ENCODE measurements around the gene SMOC2.

The SMOC2 gene

GRCh38 chr6:168576388-168576787 lies 135.4 kb downstream of the SMOC2 start:
- no peak for DNase-seq (ENCODE audit: low read depth)

DNA sequence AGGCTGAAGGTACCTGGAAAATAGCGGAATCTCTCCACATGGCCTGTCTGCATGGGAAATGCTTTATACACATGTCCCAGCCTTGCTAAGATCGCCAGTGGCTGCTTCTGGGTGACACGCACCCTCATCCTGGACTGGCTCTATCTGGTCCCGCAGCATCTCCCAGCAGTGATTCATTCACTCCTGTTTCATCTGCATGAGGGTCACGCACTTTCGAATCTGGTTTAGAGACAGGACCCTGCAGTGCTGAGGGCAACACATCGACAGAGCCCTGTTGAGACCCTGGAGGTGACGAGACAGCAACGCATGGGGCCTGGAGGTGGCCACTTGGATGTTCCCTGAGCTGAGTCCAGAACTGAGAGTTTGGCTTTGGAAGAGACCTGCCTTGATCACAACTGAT lies 136.5 kb downstream of the SMOC2 start:
- no peak for DNase-seq (ENCODE audit: low read depth)

- DNase-seq (ENCODE audit: low read depth): no peak
Measured at GRCh38 chr6:168578036-168578435, 137.1 kb downstream of the SMOC2 start.

DNA sequence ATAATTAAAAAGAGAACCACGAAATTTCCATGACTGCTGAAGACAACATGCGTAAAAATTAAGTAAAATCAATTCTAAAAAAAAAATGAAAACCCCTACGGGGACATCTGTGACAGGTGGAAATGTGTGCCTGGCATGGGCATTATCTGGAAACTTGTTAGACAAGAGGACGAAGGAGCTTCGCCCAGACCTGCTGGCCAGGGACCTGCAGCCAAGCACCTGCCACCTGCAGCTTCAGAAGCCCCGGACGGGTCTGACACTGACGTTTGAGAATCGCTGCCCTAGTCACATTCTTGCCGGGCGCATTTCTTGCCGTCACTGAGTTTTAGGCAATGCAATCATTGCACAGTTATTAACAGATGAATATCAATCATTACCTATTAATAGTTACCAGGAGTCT lies 140.3 kb downstream of the SMOC2 start:
- no peak for DNase-seq (ENCODE audit: low read depth)

DNA sequence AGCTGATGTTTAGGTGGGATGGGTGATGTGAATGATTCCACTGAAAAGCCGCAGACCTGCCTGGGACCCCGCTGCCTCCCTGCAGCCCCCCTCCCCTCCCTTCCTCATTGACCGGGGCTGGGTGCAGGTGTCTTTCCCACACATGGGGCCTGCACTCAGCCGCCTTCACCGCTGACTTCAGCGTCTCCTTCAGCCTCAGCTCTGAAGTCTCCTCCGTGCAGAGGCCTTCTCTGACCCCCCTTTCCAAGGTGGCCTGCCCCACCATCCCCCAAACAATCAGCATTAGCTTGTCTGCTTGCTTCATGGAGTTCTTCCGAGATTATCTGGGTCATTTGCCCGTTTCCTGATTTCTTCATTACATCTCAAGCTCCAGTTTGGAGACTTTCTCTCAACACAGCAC lies 140.7 kb downstream of the SMOC2 start:
- no peak for DNase-seq (ENCODE audit: low read depth)

DNA sequence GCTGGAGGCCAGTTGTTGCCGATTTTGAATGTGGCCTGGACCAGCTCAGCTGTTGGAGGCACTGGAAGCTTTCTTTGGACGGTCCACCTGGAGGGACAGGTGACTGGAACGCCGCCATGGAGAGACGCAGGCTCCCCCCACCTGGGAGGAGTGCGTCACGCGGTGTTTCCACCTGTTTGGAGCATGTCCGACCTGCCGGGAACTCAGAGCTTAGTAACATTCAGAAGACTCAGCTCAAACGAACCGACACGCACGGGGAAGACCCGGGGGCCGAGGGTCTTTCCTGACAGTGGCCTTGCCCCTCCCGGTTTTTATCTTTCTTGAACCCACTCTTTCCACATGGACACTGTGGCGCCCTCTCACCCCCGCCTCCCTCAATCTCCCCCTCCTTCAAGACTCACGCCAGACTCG lies 141.6 kb downstream of the SMOC2 start:
- no peak for DNase-seq (ENCODE audit: low read depth)

GRCh38 chr6:168583126-168583525 lies 142.1 kb downstream of the SMOC2 start:
- DNase-seq (ENCODE audit: low read depth): no peak

- no peak for DNase-seq (ENCODE audit: low read depth)
Measured at GRCh38 chr6:168583821-168584220, 142.8 kb downstream of the SMOC2 start.

DNA sequence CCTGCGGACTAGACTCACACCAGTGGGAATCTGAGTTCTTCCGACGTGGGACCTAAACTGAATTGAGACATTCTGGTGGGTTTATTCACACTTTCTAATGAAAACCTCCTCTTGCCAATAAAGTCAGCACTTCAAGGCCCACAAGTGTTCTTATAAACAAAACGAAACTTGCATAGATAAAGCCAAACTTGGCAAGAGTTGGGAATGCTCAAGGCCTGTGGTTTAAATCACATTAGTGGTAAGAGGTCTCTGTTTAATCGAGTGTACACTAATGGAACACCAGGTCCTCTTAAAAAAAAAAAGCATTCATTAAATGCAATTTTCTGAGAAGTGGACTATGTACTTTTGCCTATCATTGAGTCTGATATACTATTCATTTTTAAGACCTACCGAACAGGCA lies 143.3 kb downstream of the SMOC2 start:
- no peak for DNase-seq (ENCODE audit: low read depth)

DNA sequence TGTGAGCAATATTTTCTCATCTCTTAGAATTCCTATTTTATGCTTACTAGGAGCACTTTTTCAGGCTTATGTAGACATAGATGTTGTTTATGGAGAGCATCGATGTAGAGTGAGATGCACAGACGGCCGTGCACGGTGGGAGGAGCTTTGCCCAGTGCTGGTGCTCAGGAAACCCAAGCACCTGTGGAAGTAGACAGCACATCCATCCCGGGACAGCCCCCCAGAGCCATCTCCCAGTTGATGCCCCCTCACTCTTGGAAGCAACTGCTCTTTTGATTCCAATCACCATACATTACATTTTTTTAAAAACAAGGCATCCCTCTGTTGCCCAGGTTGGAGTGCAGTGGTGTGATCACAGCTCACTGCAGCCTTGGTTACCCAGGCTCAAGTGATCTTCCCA lies 143.7 kb downstream of the SMOC2 start:
- DNase-seq (ENCODE audit: low read depth): no peak

- no peak for DNase-seq (ENCODE audit: low read depth)
Measured at GRCh38 chr6:168585441-168585840, 144.5 kb downstream of the SMOC2 start.

- no peak for DNase-seq (ENCODE audit: low read depth)
Measured at GRCh38 chr6:168589275-168589674, 148.3 kb downstream of the SMOC2 start.

- DNase-seq (ENCODE audit: low read depth): no peak
Measured at GRCh38 chr6:168590406-168590805, 149.4 kb downstream of the SMOC2 start.

DNA sequence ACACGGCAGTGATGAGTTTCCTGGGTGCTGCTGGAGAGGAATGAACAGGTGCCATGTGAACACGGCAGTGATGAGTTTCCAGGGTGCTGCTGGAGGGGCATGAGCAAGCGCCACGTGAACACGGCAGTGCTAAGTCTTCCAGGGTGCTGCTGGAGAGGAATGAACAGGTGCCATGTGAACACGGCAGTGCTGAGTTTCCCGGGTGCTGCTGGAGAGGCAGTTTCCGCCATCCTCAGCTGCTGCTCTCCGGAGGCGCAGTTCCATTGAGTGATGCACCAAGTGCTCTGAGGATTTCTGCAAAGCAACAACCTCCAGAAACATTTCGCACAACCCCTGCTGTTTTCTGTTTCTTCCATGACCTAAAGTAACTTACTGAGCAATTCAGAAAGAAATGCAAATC lies 155.4 kb downstream of the SMOC2 start:
- no peak for DNase-seq (ENCODE audit: low read depth)

- no peak for DNase-seq (ENCODE audit: low read depth)
Measured at GRCh38 chr6:168597471-168597875, 156.5 kb downstream of the SMOC2 start.

DNA sequence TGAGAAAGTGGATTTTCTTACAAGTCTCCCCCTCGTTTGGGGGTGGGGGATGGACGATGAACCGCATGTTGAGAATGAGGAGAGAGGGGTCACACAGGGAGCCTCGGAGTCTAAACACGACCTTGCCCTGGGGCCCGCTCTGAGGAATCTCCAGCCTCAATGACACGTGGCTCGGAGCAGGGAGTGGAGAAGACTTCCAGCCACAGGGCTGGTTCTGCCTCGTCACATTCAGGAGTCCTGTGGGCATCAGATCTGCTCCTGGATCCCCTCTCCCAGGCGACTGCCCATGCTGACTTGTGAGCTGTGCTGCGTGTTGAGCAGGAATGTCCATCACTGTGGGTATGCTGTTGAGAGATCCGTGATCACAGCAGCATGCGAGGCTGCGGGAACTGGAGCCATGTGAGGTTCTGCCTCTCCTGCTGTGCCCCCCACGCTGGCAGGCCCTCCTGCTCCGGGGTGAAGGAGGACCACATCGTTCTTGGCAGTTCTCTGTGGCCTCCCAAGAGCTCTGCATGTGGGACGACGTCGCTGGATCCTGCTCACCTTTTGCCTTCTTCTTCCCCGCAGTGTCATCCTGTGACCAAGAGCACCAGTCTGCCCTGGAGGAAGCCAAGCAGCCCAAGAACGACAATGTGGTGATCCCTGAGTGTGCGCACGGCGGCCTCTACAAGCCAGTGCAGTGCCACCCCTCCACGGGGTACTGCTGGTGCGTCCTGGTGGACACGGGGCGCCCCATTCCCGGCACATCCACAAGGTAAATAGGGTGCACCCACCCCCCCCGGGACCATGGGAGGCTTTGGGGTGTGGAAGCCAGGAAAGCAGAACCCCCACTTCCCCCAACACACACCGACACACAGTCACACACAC lies 157.5 kb downstream of the SMOC2 start:
- no peak for DNase-seq (ENCODE audit: low read depth)

DNA sequence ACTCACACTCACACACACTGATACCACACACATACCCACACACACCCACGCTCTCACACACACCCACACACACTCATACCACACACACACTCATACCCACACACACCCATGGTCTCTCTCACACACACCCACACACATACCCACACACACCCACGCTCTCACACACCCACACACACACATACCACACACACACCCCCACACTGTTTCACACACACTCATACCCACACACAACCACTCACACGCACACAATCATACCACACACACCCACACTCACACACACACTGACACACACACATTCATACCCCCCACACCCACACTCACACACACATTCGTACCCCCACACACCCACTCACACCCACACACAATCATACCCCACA lies 158.1 kb downstream of the SMOC2 start:
- DNase-seq (ENCODE audit: low read depth): no peak

GRCh38 chr6:168599769-168600330 lies 158.9 kb downstream of the SMOC2 start:
- no peak for DNase-seq (ENCODE audit: low read depth)

GRCh38 chr6:168600381-168600780 lies 159.4 kb downstream of the SMOC2 start:
- DNase-seq (ENCODE audit: low read depth): no peak

DNA sequence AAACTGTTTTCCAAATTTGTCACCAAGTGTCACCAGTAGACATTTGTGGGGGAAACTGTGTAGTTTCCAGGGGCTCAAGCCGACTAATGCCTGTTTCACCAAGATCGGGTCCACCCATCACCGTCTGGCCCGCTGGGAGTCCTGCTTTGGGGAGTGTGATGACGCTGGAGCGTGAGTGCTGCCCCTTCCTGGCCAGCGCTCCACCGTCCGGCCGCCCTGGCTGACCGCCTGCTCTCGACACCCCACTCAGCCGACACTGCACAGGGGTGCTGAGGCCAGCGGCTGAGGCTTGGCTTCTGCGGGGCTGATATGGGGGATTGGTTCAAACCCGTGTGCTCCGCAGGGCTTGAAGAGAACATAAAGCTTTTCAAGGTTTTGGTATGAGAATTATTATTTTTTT lies 160.1 kb downstream of the SMOC2 start:
- no peak for DNase-seq (ENCODE audit: low read depth)

DNA sequence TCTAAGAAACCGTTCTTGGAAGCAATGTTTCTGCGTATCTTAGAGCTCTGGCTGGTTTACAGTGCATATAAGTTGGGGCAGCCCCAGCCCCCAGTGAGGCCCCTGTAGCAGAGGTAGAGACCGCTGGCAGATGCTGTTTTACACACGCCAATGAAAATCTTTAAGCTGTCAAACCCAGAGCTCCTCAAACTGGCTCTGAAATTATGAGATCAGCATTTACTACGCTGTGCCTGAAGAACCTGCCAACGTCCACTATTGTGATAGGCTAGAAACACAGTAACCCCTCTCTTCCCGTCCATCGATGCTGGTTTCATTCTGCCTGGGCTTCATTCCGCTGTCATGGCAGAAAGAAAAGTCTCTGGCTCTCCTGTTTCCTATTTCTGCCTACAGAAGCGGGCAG lies 160.6 kb downstream of the SMOC2 start:
- DNase-seq (ENCODE audit: low read depth): no peak

- DNase-seq (ENCODE audit: low read depth): no peak
Measured at GRCh38 chr6:168602576-168602975, 161.6 kb downstream of the SMOC2 start.

DNA sequence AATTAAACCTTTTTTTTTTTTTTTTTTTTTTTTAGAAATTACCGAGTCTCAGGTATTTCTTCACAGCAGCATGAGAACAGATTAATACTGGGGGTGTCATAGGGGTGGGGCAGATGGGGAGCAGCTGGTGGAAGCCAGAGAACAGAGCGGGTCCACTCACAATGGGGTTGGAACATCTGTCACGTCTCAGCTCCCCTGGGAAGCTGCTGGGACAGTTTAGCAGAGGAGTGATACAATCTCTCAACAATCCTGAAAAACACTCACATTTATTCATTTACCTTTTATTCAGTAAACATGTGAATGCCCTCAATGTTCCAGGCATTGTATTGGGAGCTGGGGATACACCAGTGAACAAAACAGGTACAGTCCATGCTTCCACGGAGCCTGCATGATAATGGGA lies 162.2 kb downstream of the SMOC2 start:
- no peak for DNase-seq (ENCODE audit: low read depth)

GRCh38 chr6:168605964-168606363 lies 165.0 kb downstream of the SMOC2 start:
- DNase-seq (ENCODE audit: low read depth): no peak

Measured in EH (cell line).